HL-60/S4 (cell line): ENCODE data around the gene SLC16A3.
"Not testable (repeated sequence)": the region's sequence is repeated elsewhere in the genome, so short reads cannot be mapped to it uniquely, and the experiment has no call there.

ENCODE experiments used
- in situ Hi-C: fragments of 300-500 bp; cut with MboI; formaldehyde crosslinking; loops from 2 replicates; pipeline ENCODE4 v1.14.3; 2022; ENCODE audit warnings: low sequenced_read_pairs

Gene SLC16A3

GRCh38 chr17:82203920-82204319 is 24.9 kb upstream of the SLC16A3 start:
- in situ Hi-C loops = no loop called here

- in situ Hi-C loops = no loop called here
Observed at GRCh38 chr17:82204831-82205719, 23.8 kb upstream of the SLC16A3 start.

GRCh38 chr17:82205720-82206508 is 22.9 kb upstream of the SLC16A3 start:
- in situ Hi-C loops = no loop called here

- in situ Hi-C loops = not testable (repeated sequence)
Observed at GRCh38 chr17:82210655-82211054, 18.2 kb upstream of the SLC16A3 start.

GRCh38 chr17:82212331-82213250 is 16.3 kb upstream of the SLC16A3 start, which contains the start of gene CCDC57:
Gene CCDC57, minus strand, starts transcription at chr17:82212842. Its CDS starts 10,898 bp downstream, at chr17:82201944.
- in situ Hi-C loops = no loop called here

- in situ Hi-C loops = no loop called here
Observed at GRCh38 chr17:82213251-82214011, 15.4 kb upstream of the SLC16A3 start.

- in situ Hi-C loops = no loop called here
Observed at GRCh38 chr17:82214012-82214628, 14.7 kb upstream of the SLC16A3 start.

- in situ Hi-C loops = no loop called here
Observed at GRCh38 chr17:82215095-82215971, 13.5 kb upstream of the SLC16A3 start.

GRCh38 chr17:82215972-82216300 is 12.9 kb upstream of the SLC16A3 start:
- in situ Hi-C loops = no loop called here

- in situ Hi-C loops = no loop called here
Observed at GRCh38 chr17:82216301-82217119, 12.3 kb upstream of the SLC16A3 start.

- in situ Hi-C loops = no loop called here
Observed at GRCh38 chr17:82217120-82217529, 11.7 kb upstream of the SLC16A3 start.

GRCh38 chr17:82217530-82218204 is 11.2 kb upstream of the SLC16A3 start:
- in situ Hi-C loops = no loop called here

GRCh38 chr17:82218349-82219075 is 10.3 kb upstream of the SLC16A3 start:
- in situ Hi-C loops = no loop called here

- in situ Hi-C loops = no loop called here
Observed at GRCh38 chr17:82219083-82219482, 9.8 kb upstream of the SLC16A3 start.

GRCh38 chr17:82219753-82220709 is 8.8 kb upstream of the SLC16A3 start:
- in situ Hi-C loops = no loop called here
